ENCODE results near the gene TRIM2.
A peak's percentile ranks its signal among the peaks of the same experiment; 100 is the strongest.

The TRIM2 gene

DNA sequence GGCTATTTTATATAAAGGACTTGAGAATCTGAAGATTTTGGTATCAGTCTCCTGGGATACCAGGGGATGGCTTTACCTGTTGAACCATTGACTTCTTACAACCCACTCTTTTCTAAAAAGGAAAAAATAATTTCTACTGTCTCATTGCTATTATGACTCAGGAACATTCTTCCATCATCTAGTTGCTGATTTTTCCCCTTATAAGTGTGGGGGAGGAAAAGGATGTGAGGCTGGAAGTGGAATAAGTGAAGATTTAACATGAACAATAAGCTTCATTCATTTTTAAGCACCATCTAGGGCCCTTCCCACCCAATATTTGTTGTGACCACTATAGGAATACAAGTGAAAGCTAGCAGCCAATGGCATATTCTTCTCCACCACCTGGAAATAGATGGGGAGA, 129.6 kb downstream of the TRIM2 start:
- no peak for DNase-seq (ENCODE audit: low spot score)

GRCh38 chr4:153335665-153336064, 131.4 kb downstream of the TRIM2 start:
- DNase-seq (ENCODE audit: low spot score): no peak

DNA sequence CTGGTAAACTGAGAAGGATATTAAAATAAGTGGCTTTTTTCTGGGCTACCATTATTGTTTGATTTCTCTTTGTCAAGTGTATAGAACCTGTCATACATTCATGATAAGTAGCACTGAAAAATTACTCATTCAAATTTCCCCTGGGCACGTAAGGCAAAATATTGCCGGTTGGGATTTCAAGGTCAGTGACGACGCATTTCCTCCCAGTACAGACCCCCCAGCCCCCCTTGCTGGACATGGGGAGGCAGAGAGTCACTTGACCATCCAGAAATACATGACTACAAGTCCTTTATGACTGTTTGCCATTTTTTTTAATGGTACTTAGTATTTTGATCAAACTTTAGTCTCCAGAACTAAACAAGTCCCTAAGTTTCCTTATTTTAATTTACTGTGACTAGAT, 133.4 kb downstream of the TRIM2 start:
- no peak for DNase-seq (ENCODE audit: low spot score)

GRCh38 chr4:153341575-153342090, 137.4 kb downstream of the TRIM2 start:
- peak; percentile 67 for DNase-seq (ENCODE audit: low spot score)

GRCh38 chr4:153342751-153343552, 138.7 kb downstream of the TRIM2 start:
- no peak for DNase-seq (ENCODE audit: low spot score)

GRCh38 chr4:153344131-153345011, 140.1 kb downstream of the TRIM2 start, which contains the start of gene MND1:
Gene MND1 (plus strand): TSS chr4:153344688. CDS start chr4:153344738, 50 bp downstream.
- peak; percentile 80 for DNase-seq (ENCODE audit: low spot score)

DNA sequence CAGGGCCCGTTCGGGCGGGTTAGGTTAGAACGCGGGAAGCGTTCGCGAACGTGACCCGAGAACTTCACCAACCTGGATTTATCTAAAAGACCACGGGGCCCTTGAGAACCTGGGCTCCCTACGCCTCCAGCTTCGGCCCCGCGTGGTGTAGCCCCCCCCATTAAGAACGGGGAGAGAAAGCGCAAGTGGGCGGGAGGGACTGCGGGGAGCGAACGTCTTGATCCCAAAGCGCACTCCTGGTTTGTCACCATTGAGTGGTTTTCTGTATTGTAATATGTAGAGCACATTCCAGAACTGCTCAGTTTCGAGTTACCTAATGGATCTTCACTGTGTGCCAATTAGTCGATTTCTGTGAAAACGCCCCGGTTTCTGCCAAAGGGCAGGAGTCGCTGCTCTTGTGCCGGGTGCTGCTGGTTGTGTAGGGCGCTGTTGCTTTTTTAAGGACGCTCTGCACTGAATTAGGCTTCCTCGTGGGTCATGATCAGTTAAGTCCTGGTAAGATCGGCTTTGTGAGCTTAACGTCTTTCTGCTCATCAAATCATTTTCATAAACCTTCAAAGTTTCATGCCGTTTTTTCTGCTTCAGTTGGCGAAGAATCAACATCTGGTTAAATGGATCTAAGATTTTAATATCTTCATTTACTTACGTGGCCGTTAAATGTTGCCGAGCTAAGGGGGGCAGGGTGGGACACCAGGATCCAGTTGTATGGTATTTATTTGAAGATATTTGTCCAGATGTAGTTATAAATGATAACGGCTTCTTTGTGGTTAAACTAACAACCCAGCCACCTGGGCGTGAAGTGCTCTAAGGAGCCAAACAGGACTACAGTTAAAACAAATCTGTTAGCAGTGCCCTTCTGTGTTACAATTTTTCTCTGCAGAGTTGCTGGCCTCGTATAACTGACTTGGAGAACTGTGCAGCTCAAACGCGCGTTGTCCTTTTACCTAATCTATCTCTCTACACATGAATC, 141.1 kb downstream of the TRIM2 start:
- peak; percentile 37 for DNase-seq (ENCODE audit: low spot score)

DNA sequence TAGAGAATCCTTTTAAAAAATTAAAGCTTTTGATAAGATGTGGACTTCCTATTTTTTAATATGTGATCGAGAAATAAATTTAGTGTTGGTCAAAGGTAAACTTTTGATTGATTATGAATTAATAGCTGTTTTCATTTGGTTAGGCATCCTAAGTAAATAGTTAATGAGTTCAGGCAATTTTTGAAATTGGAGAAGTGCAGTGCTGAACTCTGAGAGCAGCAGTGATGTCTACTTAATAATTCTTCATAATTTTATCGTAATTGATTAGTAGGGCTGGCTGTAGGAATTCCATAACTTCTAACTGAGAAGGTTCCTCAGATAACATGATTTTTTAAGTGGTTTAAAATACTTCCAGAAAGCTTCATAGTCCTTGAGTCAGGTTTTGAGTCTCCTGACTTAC, 141.8 kb downstream of the TRIM2 start:
- DNase-seq (ENCODE audit: low spot score): no peak

DNA sequence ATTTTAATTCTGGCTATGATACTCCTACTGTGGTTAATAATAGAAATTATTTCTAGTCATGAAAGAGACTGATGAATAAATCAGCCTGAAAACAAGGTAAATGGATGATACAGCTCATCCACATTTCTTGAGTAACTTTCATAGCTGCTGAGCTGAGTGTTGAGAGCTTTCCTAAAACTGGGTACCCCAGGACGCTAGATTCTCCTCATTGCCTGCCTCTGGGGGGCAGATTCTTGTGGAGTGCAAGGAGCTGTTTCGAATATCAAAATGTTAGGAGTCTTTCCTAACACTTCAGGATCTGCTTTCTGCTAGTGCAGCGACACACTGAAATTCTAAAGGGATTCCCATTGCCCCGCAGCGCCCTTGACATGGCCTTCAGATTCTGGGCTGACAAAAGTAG, 142.3 kb downstream of the TRIM2 start:
- no peak for DNase-seq (ENCODE audit: low spot score)

DNA sequence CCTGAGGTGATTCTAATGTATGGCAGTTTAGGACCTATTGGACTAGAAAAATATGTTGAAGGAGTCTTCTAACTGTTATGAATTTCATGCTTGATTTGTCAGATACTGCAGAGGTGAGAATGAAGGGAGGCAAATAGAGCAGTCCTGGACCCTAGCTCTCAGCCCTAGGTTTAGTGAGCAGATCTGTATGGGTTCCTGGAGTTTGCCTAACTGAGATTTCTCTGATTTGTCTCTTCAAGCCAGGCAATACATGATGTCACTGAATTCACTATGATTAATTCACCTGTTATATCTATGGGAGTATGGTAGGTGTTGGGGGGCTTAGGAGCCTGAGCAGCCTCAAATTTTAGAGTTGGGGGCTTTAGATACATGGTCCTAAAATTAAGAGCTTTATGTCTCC, 142.9 kb downstream of the TRIM2 start:
- no peak for DNase-seq (ENCODE audit: low spot score)

GRCh38 chr4:153348006-153348405, 143.8 kb downstream of the TRIM2 start:
- DNase-seq (ENCODE audit: low spot score): no peak

DNA sequence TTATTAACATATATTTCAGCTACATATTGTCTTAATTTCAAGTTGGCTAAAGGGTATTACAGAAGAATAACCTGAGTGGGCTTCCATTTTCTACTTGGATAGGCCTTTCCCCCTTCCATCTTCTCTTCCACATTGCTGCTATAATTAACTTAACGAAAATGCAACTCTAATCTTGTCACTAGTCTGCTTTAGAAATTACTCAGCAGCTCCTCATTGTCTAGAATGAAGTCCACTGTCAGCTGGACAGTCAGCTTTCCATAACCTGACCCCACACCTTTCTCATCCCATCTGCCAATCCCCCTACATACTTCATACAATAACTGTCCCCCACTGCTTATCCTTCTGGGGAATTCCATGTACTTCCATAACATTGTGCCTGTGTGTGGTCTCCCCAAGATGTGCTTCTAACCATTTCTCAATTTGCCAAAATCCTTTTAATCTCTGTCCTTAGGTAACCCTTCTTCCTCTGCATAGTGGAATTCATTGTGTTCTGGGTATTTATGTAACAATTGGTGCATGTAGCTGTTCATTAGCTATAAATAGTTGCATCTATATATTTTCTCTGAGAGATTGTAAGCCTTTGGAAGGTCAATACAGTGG, 145.1 kb downstream of the TRIM2 start:
- DNase-seq (ENCODE audit: low spot score): no peak

- DNase-seq (ENCODE audit: low spot score): no peak
Observed at GRCh38 chr4:153362184-153362583, 157.9 kb downstream of the TRIM2 start.

- DNase-seq (ENCODE audit: low spot score): no peak
Observed at GRCh38 chr4:153364061-153364460, 159.8 kb downstream of the TRIM2 start.

DNA sequence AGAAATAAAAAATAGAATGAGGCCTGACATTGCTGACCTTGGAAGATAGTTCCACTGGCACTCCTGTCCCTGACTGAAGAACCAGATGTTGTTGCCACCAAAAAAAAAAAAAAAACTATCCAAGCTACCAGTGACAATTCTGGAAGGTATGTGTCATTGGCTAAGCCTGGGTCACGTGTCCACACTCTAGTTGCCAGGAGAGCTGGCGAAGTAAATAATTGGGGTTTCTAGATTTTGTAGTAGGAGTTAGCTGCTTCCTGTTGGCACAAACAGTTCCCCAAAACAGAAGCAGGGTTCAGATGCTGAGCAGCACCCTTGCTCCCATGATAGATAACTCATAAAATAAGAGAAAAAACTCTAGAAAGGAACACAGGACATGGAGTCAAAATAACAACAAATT, 160.8 kb downstream of the TRIM2 start:
- no peak for DNase-seq (ENCODE audit: low spot score)

- DNase-seq (ENCODE audit: low spot score): no peak
Observed at GRCh38 chr4:153366486-153366885, 162.2 kb downstream of the TRIM2 start.

DNA sequence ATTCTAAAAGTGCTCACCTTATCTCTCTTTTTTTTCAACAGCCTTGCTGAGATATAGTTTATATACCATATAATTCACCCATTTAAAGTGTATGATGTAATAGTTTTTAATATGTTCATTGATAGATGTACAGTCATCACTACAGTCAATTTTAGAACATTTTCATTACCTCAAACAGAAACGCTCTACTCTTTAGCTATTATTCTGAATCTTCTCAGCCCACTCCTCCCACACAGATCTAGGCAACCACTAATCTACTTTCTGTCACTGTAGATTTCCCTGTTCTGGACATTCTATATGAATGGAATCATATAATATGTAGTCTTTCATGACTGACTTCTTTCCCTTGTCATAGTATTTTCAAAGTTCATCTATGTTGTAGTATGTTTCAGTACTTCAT, 162.8 kb downstream of the TRIM2 start:
- DNase-seq (ENCODE audit: low spot score): no peak

GRCh38 chr4:153369021-153369420, 164.8 kb downstream of the TRIM2 start:
- no peak for DNase-seq (ENCODE audit: low spot score)

GRCh38 chr4:153371701-153372234, 167.5 kb downstream of the TRIM2 start:
- DNase-seq (ENCODE audit: low spot score): no peak

DNA sequence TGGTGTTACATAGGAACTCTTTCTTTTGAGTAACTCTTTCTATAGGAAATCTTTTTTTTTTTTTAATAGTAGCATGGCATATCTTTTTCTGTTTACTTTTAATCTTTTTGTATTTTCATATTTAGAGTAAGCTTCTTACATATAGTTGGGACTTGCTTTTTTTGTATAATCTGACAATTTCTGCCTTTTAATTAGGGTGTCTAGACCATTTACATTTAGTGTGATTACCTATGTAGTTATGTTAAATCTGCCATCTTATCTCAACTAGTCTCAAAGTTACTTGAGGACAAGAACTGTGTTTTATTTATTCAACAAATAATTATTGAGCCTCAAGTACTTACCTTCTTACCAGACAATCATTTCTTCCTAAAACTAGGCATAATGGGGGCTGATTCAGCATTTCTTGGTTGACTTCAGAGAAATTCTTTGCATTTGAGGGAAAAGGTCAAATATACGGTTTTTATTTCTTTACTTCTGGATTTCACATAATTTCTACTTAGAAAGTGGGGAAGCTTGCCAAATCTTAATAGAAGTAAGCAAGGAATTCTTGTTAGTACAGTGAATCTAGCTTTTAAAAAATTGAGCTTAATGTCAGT, 168.8 kb downstream of the TRIM2 start:
- no peak for DNase-seq (ENCODE audit: low spot score)

GRCh38 chr4:153374442-153374841, 170.2 kb downstream of the TRIM2 start:
- no peak for DNase-seq (ENCODE audit: low spot score)

Measured in LoVo (cell line).